Esophagus muscularis mucosa (tissue), 4 donors: ENCODE measurements around the gene SIGLEC6. TPM values are rescaled to one million over a fixed set of nuclear protein-coding genes. Genes with fewer than 3 reads are reported as not detected.

Experiments used
- DNase-seq: peaks from one replicate; pipeline ENCODE4 v3.0.0-alpha.2; 2017; ENCODE audit errors: extremely low spot score
- H3K27ac ChIP-seq, 4 donors: fragments of 200-600 bp; sonication (generic); replicated peaks in 1 of 4; 1 replicate in 3 of 4; 2 replicates in 1 of 4; pipeline ENCODE4 v1.5.1; 2016 to 2019; ENCODE audit warnings: mild to moderate bottlenecking in 1 of 4
- H3K27me3 ChIP-seq, 4 donors: fragments of 200-600 bp; sonication (generic); one replicate each; pipeline versions ENCODE4 v1.5.1 to v1.6.0; 2016 to 2019
- H3K36me3 ChIP-seq, 4 donors: fragments of 200-600 bp; sonication (generic); one replicate each; pipeline ENCODE4 v1.5.1; 2016 to 2019
- H3K4me1 ChIP-seq, 4 donors: fragments of 200-600 bp; sonication (generic); one replicate each; pipeline ENCODE4 v1.5.1; 2016 to 2019
- H3K4me3 ChIP-seq, 4 donors: fragments of 200-600 bp; sonication (generic); 1 replicate in 2 of 4; 2 replicates in 2 of 4; pipeline ENCODE4 v1.5.1; 2016 to 2019; ENCODE audit warnings: mild to moderate bottlenecking in 4 of 4, moderate library complexity in 1 of 4
- H3K9me3 ChIP-seq, 4 donors: fragments of 200-600 bp; sonication (generic); 1 replicate in 3 of 4; 2 replicates in 1 of 4; pipeline ENCODE4 v1.5.1; 2016 to 2019
- EP300 ChIP-seq: sonication (generic); formaldehyde crosslinking; IDR thresholded peaks from one replicate; pipeline ENCODE4 v1.6.1; 2017; ENCODE audit warnings: antibody characterized with exemption
- POLR2A ChIP-seq: fragments of 450-650 bp; IDR thresholded peaks from one replicate; pipeline ENCODE4 v1.6.1; 2017; ENCODE audit warnings: antibody characterized with exemption, moderate library complexity, mild to moderate bottlenecking, low read depth
- POLR2AphosphoS5 ChIP-seq, 2 donors: sonication (generic); formaldehyde crosslinking; IDR thresholded peaks; one replicate each; pipeline ENCODE4 v1.6.1; 2017; ENCODE audit warnings: antibody characterized with exemption in 2 of 2
- WGBS: methylation state at CpG from one replicate; pipeline ENCODE4 v1.1.5; 2018; 5-methylcytosine and 5-hydroxymethylcytosine counted together
- intact Hi-C: fragments of 100-400 bp; cut with DNase I; formaldehyde crosslinking; loops from one replicate; pipeline ENCODE4 v1.15.1; 2023
- total RNA-seq, 4 donors: library from RNA; depleted of rRNA; stranded (reverse); fragments of >200 nt; gene quantifications; one replicate each; pipeline versions ENCODE4 v1.1.0 to v1.2.1, GENCODE V29; 2016
- TF ChIP-seq, protein P1 (sequence below), 3 experiments: fragments of 200-600 bp in 2 of 3; fragments of 450-650 bp in 1 of 3; sonication (generic) in 2 of 3; IDR thresholded peaks; one replicate each; pipeline ENCODE4 v1.5.1; 2017 to 2019; ENCODE audit warnings: antibody characterized with exemption in 3 of 3, mild to moderate bottlenecking in 2 of 3, moderate library complexity in 1 of 3

SIGLEC6 gene
- total RNA-seq, 4 donors from 2014 or later, result 0.58 to 6.3 (median 3.5) TPM

DNA sequence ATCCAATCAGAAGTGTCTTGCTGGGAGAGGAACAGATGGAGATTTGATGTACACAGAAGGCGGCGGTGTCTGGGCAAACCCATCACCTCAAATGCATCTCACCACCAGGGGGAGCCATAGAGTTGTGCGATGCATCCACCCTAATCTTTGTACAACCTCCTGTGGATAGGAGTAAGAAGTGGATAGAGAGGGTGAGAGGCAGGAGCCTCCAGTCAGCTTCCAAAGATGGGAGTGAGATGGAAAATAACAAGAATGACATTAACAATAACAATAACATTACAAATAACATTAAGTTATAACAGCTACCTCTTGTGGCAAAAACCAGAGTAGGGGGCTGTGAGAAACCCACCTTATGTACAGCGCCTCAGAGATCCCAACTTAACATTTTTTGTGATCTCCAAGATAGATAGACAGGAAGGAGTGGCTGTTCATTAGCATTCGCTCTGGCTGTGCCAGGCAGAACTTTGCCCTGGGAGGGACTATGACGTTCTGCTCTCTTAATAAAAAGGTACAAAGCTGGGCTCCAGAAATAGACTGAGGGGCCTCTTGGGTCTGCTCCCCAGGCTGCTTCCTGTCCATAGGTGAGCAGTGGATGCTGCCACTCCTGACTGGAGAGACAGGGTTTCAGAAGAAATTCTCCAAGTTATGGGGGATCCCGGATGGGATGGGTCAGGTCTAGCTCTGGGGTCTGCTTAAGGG is 58.3 kb downstream of the SIGLEC6 start:
- Histone ChIP-seq H3K4me1 (no peaks in the 10 kb centered on the region), H3K4me3 (no peak overlapping the region), H3K9me3 (no peaks in the 10 kb centered on the region), H3K27me3 (peaks cover 0 to 52% (median 0%) of the 10 kb centered on the region in 4 donors), H3K36me3 (no peaks in the 10 kb centered on the region), H3K27ac (no peak overlapping the region)
- TF ChIP-seq, protein P1, sequence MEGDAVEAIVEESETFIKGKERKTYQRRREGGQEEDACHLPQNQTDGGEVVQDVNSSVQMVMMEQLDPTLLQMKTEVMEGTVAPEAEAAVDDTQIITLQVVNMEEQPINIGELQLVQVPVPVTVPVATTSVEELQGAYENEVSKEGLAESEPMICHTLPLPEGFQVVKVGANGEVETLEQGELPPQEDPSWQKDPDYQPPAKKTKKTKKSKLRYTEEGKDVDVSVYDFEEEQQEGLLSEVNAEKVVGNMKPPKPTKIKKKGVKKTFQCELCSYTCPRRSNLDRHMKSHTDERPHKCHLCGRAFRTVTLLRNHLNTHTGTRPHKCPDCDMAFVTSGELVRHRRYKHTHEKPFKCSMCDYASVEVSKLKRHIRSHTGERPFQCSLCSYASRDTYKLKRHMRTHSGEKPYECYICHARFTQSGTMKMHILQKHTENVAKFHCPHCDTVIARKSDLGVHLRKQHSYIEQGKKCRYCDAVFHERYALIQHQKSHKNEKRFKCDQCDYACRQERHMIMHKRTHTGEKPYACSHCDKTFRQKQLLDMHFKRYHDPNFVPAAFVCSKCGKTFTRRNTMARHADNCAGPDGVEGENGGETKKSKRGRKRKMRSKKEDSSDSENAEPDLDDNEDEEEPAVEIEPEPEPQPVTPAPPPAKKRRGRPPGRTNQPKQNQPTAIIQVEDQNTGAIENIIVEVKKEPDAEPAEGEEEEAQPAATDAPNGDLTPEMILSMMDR (IDR thresholded peaks at IDR 0.05), result peak; percentile 73 to 84 (median 82)
- no peak for TF ChIP-seq POLR2A
- DNase-seq, result peak; percentile 95
- WGBS, result 29% methylated on average over 6 of the region's 7 CpGs
- intact Hi-C loops, result loop anchor here (2.0 to 10.0 kb wide), 2 partner anchors 182 to 304 kb away; no protein-coding TSS in a partner anchor

DNA sequence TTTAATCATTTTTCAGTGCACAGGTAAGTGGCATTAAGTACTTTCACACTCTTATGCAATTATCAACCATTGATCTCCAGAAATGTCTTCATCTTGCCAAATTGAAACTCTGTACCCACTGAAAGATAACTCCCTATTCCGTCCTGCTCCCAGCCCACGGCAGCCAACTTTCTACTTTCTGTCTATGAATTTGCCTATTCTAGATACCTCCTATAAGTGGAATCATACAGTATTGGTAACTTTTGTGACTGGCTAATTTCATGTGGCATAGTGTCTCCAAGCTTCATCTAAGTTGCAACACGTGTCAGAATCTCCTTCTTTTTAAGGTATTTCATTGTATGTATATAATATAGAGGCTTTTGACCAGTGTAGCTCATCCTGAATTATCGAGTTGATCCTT is 58.9 kb downstream of the SIGLEC6 start:
- TF ChIP-seq, protein P1 (IDR thresholded peaks at IDR 0.05), result no peak
- no peak for TF ChIP-seq POLR2A
- TF ChIP-seq EP300, result no peak
- TF ChIP-seq POLR2AphosphoS5 (IDR thresholded peaks at IDR 0.05), result no peak
- intact Hi-C loops, result loop anchor here (2.0 to 10.0 kb wide), 2 partner anchors 182 to 304 kb away; no protein-coding TSS in a partner anchor
- Histone ChIP-seq H3K4me3 (no peak overlapping the region), H3K9me3 (no peaks in the 10 kb centered on the region), H3K36me3 (no peaks in the 10 kb centered on the region), H3K27me3 (peaks cover 0 to 53% (median 0%) of the 10 kb centered on the region in 4 donors), H3K27ac (no peak overlapping the region), H3K4me1 (no peaks in the 10 kb centered on the region)
- no peak for DNase-seq
- 14% methylated on average over 4 of the region's 4 CpGs for WGBS

DNA sequence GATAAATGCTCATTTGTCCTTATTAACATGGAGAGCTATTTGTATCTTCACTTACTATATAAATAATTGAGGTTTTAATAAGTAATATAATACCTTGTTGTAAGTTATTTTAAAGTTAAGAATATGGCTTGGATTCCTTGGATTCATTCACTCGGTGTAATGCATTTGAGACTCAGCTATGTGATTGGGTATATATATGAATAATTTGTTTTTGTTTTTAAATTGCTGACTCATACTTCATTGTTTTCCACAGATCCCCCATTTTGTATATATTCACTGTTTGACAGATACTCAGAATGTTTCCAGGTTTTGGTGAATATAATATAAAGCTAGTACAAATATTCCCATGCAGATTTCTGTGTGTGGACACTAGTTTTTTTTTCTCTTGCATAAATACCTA is 59.9 kb downstream of the SIGLEC6 start:
- H3K4me3 ChIP-seq, result no peak overlapping the region
- WGBS, result 50% methylated on average over 1 of the region's 1 CpG
- intact Hi-C loops, result loop anchor here (10.0 kb wide), 1 partner anchor 183 kb away; no protein-coding TSS in a partner anchor

DNA sequence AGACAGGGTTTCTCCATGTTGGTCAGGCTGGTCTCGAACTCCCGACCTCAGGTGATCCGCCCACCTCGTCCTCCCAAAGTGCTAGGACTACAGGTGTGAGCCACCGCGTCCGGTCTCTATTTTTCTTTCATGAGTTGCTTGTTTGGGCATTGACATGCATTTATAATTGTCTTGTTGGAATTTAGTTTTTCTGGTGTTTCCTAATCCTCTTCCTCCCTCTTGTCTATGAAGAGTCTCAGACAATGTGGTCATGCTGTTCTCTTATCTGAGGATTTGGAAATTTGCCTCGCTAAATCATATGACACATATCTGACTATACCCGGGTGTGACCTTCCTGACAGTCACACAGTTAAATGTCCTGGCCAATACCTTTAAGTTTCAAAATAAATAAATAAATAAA is 60.5 kb downstream of the SIGLEC6 start:
- Histone ChIP-seq H3K4me1 (no peaks in the 10 kb centered on the region), H3K27ac (no peak overlapping the region), H3K4me3 (no peak overlapping the region), H3K36me3 (no peaks in the 10 kb centered on the region), H3K9me3 (no peaks in the 10 kb centered on the region), H3K27me3 (peaks cover 0 to 51% (median 0%) of the 10 kb centered on the region in 4 donors)
- no peak for DNase-seq
- WGBS, result 80% methylated on average over 9 of the region's 9 CpGs
- intact Hi-C loops, result loop anchor here (10.0 kb wide), 1 partner anchor 184 kb away; no protein-coding TSS in a partner anchor
- TF ChIP-seq, protein P1 (IDR thresholded peaks at IDR 0.05), result no peak
- TF ChIP-seq POLR2AphosphoS5 (IDR thresholded peaks at IDR 0.05), result no peak
- no peak for TF ChIP-seq EP300
- TF ChIP-seq POLR2A, result no peak

More for the DNA sequence above, 59.9 kb downstream of the SIGLEC6 start:
- Histone ChIP-seq H3K27ac (no peak overlapping the region), H3K9me3 (no peaks in the 10 kb centered on the region), H3K4me1 (no peaks in the 10 kb centered on the region), H3K36me3 (no peaks in the 10 kb centered on the region), H3K27me3 (peaks cover 0 to 53% (median 0%) of the 10 kb centered on the region in 4 donors)
- TF ChIP-seq POLR2A (no peak), EP300 (no peak), POLR2AphosphoS5 (IDR thresholded peaks at IDR 0.05) (no peak)
- TF ChIP-seq, protein P1 (IDR thresholded peaks at IDR 0.05), result no peak
- no peak for DNase-seq
